ENCODE data around the gene TTC28. TPM values are rescaled to one million over a fixed set of nuclear protein-coding genes. Genes with fewer than 3 reads are reported as not detected.

TTC28 gene
- total and polyA plus RNA-seq, 4 donors, result 3.1 to 74.9 (median 26.1) TPM

- H3K4me3 ChIP-seq (ENCODE audit: low read length in 2 of 2), result no peak overlapping the region
- no peaks in the 10 kb centered on the region for H3K27me3 ChIP-seq (ENCODE audit: control insufficient read depth in 1 of 2, insufficient read depth in 2 of 2, low read length in 1 of 2)
- no peak for ATAC-seq (ENCODE audit: low FRiP score)
- intact Hi-C loops (cut with DNase I), result loop anchor here (10.0 kb wide), 1 partner anchor 799 kb away; no protein-coding TSS in a partner anchor
- H3K36me3 ChIP-seq (ENCODE audit: control insufficient read depth in 1 of 2, insufficient read depth in 2 of 2, low read length in 1 of 2), result no peaks in the 10 kb centered on the region
- H3K27ac ChIP-seq (ENCODE audit: low read depth in 1 of 2, low read length in 2 of 2), result no peak overlapping the region
- H3K9me3 ChIP-seq (ENCODE audit: control insufficient read depth, low read length), result no peaks in the 10 kb centered on the region
- peak in 1 of 2 donors; percentile 47 for DNase-seq
- WGBS, 2 donors, result 93 to 98% methylated on average over 12 of the region's 12 CpGs
- no peaks in the 10 kb centered on the region for H3K4me1 ChIP-seq (ENCODE audit: control insufficient read depth in 1 of 2, insufficient read depth in 2 of 2, low read length in 2 of 2)
These were observed 653.6 kb downstream of the TTC28 start for GRCh38 chr22:28025866-28026575.

- DNase-seq (peak in 1 of 2 donors; percentile 40), ATAC-seq (ENCODE audit: low FRiP score) (no peak)
- Histone ChIP-seq H3K9me3 (ENCODE audit: control insufficient read depth, low read length) (no peaks in the 10 kb centered on the region), H3K4me3 (ENCODE audit: low read length in 2 of 2) (no peak overlapping the region), H3K4me1 (ENCODE audit: control insufficient read depth in 1 of 2, insufficient read depth in 2 of 2, low read length in 2 of 2) (no peaks in the 10 kb centered on the region), H3K27me3 (ENCODE audit: control insufficient read depth in 1 of 2, insufficient read depth in 2 of 2, low read length in 1 of 2) (no peaks in the 10 kb centered on the region), H3K36me3 (ENCODE audit: control insufficient read depth in 1 of 2, insufficient read depth in 2 of 2, low read length in 1 of 2) (no peaks in the 10 kb centered on the region), H3K27ac (ENCODE audit: low read depth in 1 of 2, low read length in 2 of 2) (no peak overlapping the region)
- 95% methylated on average over 7 of the region's 7 CpGs for WGBS, 2 donors
- intact Hi-C loops (cut with DNase I), result loop anchor here (10.0 kb wide), 1 partner anchor 799 kb away; no protein-coding TSS in a partner anchor
These were observed 654.3 kb downstream of the TTC28 start for GRCh38 chr22:28025333-28025732.

- Histone ChIP-seq H3K9me3 (ENCODE audit: control insufficient read depth, low read length) (no peaks in the 10 kb centered on the region), H3K36me3 (ENCODE audit: control insufficient read depth in 1 of 2, insufficient read depth in 2 of 2, low read length in 1 of 2) (no peaks in the 10 kb centered on the region), H3K4me1 (ENCODE audit: control insufficient read depth in 1 of 2, insufficient read depth in 2 of 2, low read length in 2 of 2) (no peaks in the 10 kb centered on the region), H3K27me3 (ENCODE audit: control insufficient read depth in 1 of 2, insufficient read depth in 2 of 2, low read length in 1 of 2) (no peaks in the 10 kb centered on the region), H3K4me3 (ENCODE audit: low read length in 2 of 2) (no peak overlapping the region), H3K27ac (ENCODE audit: low read depth in 1 of 2, low read length in 2 of 2) (no peak overlapping the region)
- intact Hi-C loops (cut with DNase I), result loop anchor here (10.0 kb wide), 1 partner anchor 800 kb away; no protein-coding TSS in a partner anchor
- no peak for ATAC-seq (ENCODE audit: low FRiP score)
- peak in 1 of 2 donors; percentile 50 for DNase-seq
- WGBS, 2 donors, result 83 to 88% methylated on average over 4 of the region's 4 CpGs
These were observed 655.2 kb downstream of the TTC28 start for GRCh38 chr22:28024422-28024888.

GRCh38 chr22:28023774-28024173, 655.9 kb downstream of the TTC28 start:
- H3K36me3 ChIP-seq (ENCODE audit: control insufficient read depth in 1 of 2, insufficient read depth in 2 of 2, low read length in 1 of 2), result no peaks in the 10 kb centered on the region
- H3K4me1 ChIP-seq (ENCODE audit: control insufficient read depth in 1 of 2, insufficient read depth in 2 of 2, low read length in 2 of 2), result no peaks in the 10 kb centered on the region
- DNase-seq, result peak in 1 of 2 donors; percentile 14
- no peak for ATAC-seq (ENCODE audit: low FRiP score)
- no peaks in the 10 kb centered on the region for H3K27me3 ChIP-seq (ENCODE audit: control insufficient read depth in 1 of 2, insufficient read depth in 2 of 2, low read length in 1 of 2)
- no peak overlapping the region for H3K4me3 ChIP-seq (ENCODE audit: low read length in 2 of 2)
- H3K9me3 ChIP-seq (ENCODE audit: control insufficient read depth, low read length), result no peaks in the 10 kb centered on the region
- intact Hi-C loops (cut with DNase I), result loop anchor here (10.0 kb wide), 1 partner anchor 801 kb away; no protein-coding TSS in a partner anchor
- 90 to 93% methylated on average over 5 of the region's 5 CpGs for WGBS, 2 donors
- H3K27ac ChIP-seq (ENCODE audit: low read depth in 1 of 2, low read length in 2 of 2), result no peak overlapping the region

- DNase-seq (peak in 1 of 2 donors; percentile 62), ATAC-seq (ENCODE audit: low FRiP score) (no peak)
- WGBS, 2 donors, result 94 to 96% methylated on average over 5 of the region's 5 CpGs
- Histone ChIP-seq H3K36me3 (ENCODE audit: control insufficient read depth in 1 of 2, insufficient read depth in 2 of 2, low read length in 1 of 2) (no peaks in the 10 kb centered on the region), H3K27me3 (ENCODE audit: control insufficient read depth in 1 of 2, insufficient read depth in 2 of 2, low read length in 1 of 2) (no peaks in the 10 kb centered on the region), H3K4me3 (ENCODE audit: low read length in 2 of 2) (no peak overlapping the region), H3K4me1 (ENCODE audit: control insufficient read depth in 1 of 2, insufficient read depth in 2 of 2, low read length in 2 of 2) (no peaks in the 10 kb centered on the region), H3K27ac (ENCODE audit: low read depth in 1 of 2, low read length in 2 of 2) (no peak overlapping the region), H3K9me3 (ENCODE audit: control insufficient read depth, low read length) (no peaks in the 10 kb centered on the region)
- intact Hi-C loops (cut with DNase I), result loop anchor here (10.0 kb wide), 1 partner anchor 802 kb away; no protein-coding TSS in a partner anchor
These were observed 656.6 kb downstream of the TTC28 start for GRCh38 chr22:28023036-28023435.

- Histone ChIP-seq H3K4me3 (ENCODE audit: low read length in 2 of 2) (no peak overlapping the region), H3K4me1 (ENCODE audit: control insufficient read depth in 1 of 2, insufficient read depth in 2 of 2, low read length in 2 of 2) (no peaks in the 10 kb centered on the region), H3K36me3 (ENCODE audit: control insufficient read depth in 1 of 2, insufficient read depth in 2 of 2, low read length in 1 of 2) (no peaks in the 10 kb centered on the region), H3K27me3 (ENCODE audit: control insufficient read depth in 1 of 2, insufficient read depth in 2 of 2, low read length in 1 of 2) (no peaks in the 10 kb centered on the region), H3K27ac (ENCODE audit: low read depth in 1 of 2, low read length in 2 of 2) (no peak overlapping the region), H3K9me3 (ENCODE audit: control insufficient read depth, low read length) (no peaks in the 10 kb centered on the region)
- WGBS, 2 donors, result 92 to 95% methylated on average over 7 of the region's 7 CpGs
- DNase-seq (peak in 1 of 2 donors; percentile 53), ATAC-seq (ENCODE audit: low FRiP score) (no peak)
- intact Hi-C loops (cut with DNase I), result loop anchor here (2.0 to 10.0 kb wide), 2 partner anchors 571 to 803 kb away; no protein-coding TSS in a partner anchor
These were observed 657.5 kb downstream of the TTC28 start for GRCh38 chr22:28021998-28022660.

GRCh38 chr22:28021116-28021997, 658.3 kb downstream of the TTC28 start:
- no peak overlapping the region for H3K27ac ChIP-seq (ENCODE audit: low read depth in 1 of 2, low read length in 2 of 2)
- 90% methylated on average over 15 of the region's 15 CpGs for WGBS, 2 donors
- intact Hi-C loops (cut with DNase I), result loop anchor here (2.0 to 10.0 kb wide), 2 partner anchors 571 to 803 kb away; no protein-coding TSS in a partner anchor
- H3K9me3 ChIP-seq (ENCODE audit: control insufficient read depth, low read length), result no peaks in the 10 kb centered on the region
- H3K4me3 ChIP-seq (ENCODE audit: low read length in 2 of 2), result no peak overlapping the region
- H3K4me1 ChIP-seq (ENCODE audit: control insufficient read depth in 1 of 2, insufficient read depth in 2 of 2, low read length in 2 of 2), result no peaks in the 10 kb centered on the region
- H3K27me3 ChIP-seq (ENCODE audit: control insufficient read depth in 1 of 2, insufficient read depth in 2 of 2, low read length in 1 of 2), result no peaks in the 10 kb centered on the region
- no peaks in the 10 kb centered on the region for H3K36me3 ChIP-seq (ENCODE audit: control insufficient read depth in 1 of 2, insufficient read depth in 2 of 2, low read length in 1 of 2)
- peak in 1 of 2 donors; percentile 50 for DNase-seq
- no peak for ATAC-seq (ENCODE audit: low FRiP score)
